Thyroid gland (tissue), 4 donors: ENCODE results near the gene SH2D6. TPM values are rescaled to one million over a fixed set of nuclear protein-coding genes. Genes with fewer than 3 reads are reported as not detected.

Source experiments
- DNase-seq, 2 donors: peaks; one replicate each; pipeline ENCODE4 v3.0.0-alpha.2; 2019
- H3K27ac ChIP-seq, 3 donors: fragments of 200-600 bp; sonication (generic); 1 replicate in 2 of 3; 2 replicates in 1 of 3; pipeline ENCODE4 v1.5.1; 2016 to 2019; ENCODE audit warnings: mild to moderate bottlenecking in 1 of 3, moderate library complexity in 1 of 3
- H3K27me3 ChIP-seq: fragments of 200-600 bp; sonication (generic); one replicate; pipeline ENCODE4 v1.5.1; 2019
- H3K36me3 ChIP-seq, 2 donors: fragments of 200-600 bp; sonication (generic); one replicate each; pipeline ENCODE4 v1.5.1; 2016 to 2019
- H3K4me1 ChIP-seq, 2 donors: fragments of 200-600 bp; sonication (generic); one replicate each; pipeline ENCODE4 v1.5.1; 2017 to 2019
- H3K4me3 ChIP-seq, 3 donors: fragments of 200-600 bp; sonication (generic); replicated peaks in 1 of 3; 1 replicate in 2 of 3; 2 replicates in 1 of 3; pipeline ENCODE4 v1.5.1; 2016; ENCODE audit warnings: mild to moderate bottlenecking in 1 of 3
- H3K9me3 ChIP-seq: fragments of 200-600 bp; sonication (generic); one replicate; pipeline ENCODE4 v1.5.1; 2017
- POLR2A ChIP-seq, 2 donors: fragments of 450-650 bp; IDR thresholded peaks; one replicate each; pipeline ENCODE4 v1.6.1; 2017; ENCODE audit warnings: antibody characterized with exemption in 2 of 2, mild to moderate bottlenecking in 2 of 2, moderate library complexity in 1 of 2
- WGBS, 2 donors: methylation state at CpG; one replicate each; pipeline ENCODE4 v1.1.5; 2017; 5-methylcytosine and 5-hydroxymethylcytosine counted together
- intact Hi-C: fragments of 100-400 bp; cut with DNase I; formaldehyde crosslinking; loops from one replicate; pipeline ENCODE4 v1.15.1; 2023
- total RNA-seq, 4 donors: library from RNA; depleted of rRNA; stranded (reverse); fragments of >200 nt; gene quantifications; one replicate each; pipeline ENCODE4 v1.2.3, GENCODE V29; 2016
- TF ChIP-seq, protein P1 (sequence below), 6 experiments: fragments of 200-600 bp in 3 of 6; fragments of 450-650 bp in 3 of 6; sonication (generic) in 3 of 6; IDR thresholded peaks; one replicate each; pipeline ENCODE4 v1.5.1; 2016 to 2019; ENCODE audit warnings: antibody characterized with exemption in 6 of 6, mild to moderate bottlenecking in 2 of 6, inconsistent platforms in 1 of 6, moderate library complexity in 1 of 6

SH2D6 gene
- total RNA-seq, 4 donors from 2014 or later, result 1.6 to 9.0 (median 4.1) TPM

DNA sequence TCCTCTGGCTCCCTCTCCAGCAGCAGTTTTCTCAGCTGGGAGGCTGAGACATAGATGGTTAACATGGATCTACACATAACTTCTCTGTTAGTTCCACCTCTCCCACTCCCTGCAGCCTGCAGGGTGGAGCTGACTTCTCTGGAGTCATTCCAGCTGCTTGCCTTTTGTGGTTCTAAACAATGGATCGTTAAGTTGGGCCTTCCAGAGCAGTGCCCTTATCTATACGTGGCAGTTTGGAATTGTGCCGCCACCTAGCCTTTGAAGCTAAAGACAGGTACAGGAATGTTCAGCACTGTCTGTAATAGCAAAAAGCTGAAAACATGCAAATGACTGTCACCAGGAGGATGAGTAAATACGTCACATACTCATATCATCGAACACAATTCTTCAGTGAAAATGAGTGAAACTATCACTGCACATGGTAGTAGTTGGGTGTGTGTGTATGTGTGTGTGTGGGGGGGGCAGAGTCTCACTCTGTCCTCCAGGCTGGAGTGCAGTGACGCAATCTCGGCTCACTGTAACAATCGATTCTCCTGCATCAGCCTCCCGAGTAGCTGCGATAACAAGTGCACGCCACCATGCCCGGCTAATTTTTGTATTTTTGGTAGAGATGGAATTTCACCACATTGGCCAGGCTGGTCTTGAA, 50.3 kb downstream of the SH2D6 start:
- H3K27ac ChIP-seq, result no peak overlapping the region
- 78 to 79% methylated on average over 12 of the region's 12 CpGs for WGBS, 2 donors
- TF ChIP-seq POLR2A (IDR thresholded peaks at IDR 0.05), result no peak
- TF ChIP-seq, protein P1, sequence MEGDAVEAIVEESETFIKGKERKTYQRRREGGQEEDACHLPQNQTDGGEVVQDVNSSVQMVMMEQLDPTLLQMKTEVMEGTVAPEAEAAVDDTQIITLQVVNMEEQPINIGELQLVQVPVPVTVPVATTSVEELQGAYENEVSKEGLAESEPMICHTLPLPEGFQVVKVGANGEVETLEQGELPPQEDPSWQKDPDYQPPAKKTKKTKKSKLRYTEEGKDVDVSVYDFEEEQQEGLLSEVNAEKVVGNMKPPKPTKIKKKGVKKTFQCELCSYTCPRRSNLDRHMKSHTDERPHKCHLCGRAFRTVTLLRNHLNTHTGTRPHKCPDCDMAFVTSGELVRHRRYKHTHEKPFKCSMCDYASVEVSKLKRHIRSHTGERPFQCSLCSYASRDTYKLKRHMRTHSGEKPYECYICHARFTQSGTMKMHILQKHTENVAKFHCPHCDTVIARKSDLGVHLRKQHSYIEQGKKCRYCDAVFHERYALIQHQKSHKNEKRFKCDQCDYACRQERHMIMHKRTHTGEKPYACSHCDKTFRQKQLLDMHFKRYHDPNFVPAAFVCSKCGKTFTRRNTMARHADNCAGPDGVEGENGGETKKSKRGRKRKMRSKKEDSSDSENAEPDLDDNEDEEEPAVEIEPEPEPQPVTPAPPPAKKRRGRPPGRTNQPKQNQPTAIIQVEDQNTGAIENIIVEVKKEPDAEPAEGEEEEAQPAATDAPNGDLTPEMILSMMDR (IDR thresholded peaks at IDR 0.05), result no peak
- no peak for DNase-seq
- no peaks in the 10 kb centered on the region for H3K9me3 ChIP-seq
- peaks cover 0 to 3% of the 10 kb centered on the region in 2 donors for H3K4me1 ChIP-seq
- no peaks in the 10 kb centered on the region for H3K36me3 ChIP-seq
- no peak overlapping the region for H3K4me3 ChIP-seq
- intact Hi-C loops, result no loop called here
- H3K27me3 ChIP-seq, result no peaks in the 10 kb centered on the region

DNA sequence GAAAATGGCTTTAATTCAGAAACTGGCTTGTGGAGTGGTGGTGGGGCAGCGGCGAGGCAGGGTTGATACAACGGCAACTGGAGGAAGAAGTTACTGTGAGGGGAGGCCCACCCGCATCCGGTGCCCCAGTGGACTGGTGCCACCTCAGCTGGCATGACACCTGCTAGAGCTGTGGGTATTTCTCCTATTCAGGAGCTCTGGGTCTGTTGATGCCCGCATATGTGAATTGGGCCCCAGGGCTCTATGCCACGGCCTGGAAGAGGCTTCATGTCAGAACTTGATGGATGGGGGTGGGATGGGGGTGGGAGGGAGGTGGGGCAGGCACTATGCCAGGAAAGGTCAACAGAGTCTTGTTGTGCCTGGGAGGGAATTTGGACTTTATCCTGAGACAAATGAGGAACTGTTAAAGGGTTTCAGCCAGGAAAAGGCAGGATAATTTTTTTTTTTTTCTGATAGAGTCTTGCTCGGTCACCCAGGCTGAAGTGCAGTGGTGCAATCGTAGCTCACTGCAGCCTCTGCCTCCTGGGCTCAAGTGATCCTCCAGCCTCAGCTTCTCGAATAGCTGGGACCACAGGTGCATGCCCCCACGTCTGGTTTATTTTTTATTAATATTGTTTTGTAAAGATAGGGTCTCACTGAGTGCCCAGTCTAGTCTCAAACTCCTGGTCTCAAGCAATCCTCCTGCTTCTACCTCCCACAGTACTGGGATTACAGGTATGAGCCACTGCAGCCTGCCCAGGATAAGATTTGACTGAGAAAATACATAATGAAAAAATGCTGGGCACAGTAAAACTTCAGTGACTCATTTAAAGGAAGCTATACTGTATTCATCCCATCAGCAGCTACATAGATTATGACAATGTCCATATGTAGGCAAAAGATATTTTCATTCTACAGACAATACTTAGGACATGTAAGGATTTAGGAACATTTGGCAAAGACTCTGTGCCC, 52.6 kb downstream of the SH2D6 start:
- Histone ChIP-seq H3K4me3 (no peak overlapping the region), H3K27ac (peak overlapping the region in 1 of 3 donors; percentile 8), H3K4me1 (peaks cover 3 to 5% of the 10 kb centered on the region in 2 donors), H3K36me3 (no peaks in the 10 kb centered on the region), H3K9me3 (no peaks in the 10 kb centered on the region), H3K27me3 (no peaks in the 10 kb centered on the region)
- intact Hi-C loops, result no loop called here
- peak; percentile 29 to 34 for DNase-seq
- 58 to 60% methylated on average over 11 of the region's 11 CpGs for WGBS, 2 donors
- TF ChIP-seq, protein P1 (IDR thresholded peaks at IDR 0.05), result no peak
- TF ChIP-seq POLR2A (IDR thresholded peaks at IDR 0.05), result no peak

DNA sequence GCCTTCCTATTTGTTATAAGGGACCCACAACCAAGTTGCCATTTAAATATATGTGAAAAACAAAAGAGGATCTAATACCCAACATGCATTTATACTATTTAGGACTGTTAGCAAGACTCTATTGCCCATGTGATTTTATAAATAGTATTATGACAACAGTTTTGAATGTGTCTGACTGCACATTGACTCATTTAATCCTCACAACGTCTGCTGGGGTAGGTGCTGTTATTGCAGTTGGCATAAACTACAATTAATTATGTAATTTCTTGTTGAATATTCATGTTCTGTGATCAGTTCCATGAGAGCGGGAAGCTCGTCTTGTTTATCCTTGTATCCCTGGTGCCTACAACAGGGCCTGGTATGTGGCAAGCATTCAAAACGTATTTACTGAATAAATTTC, 53.7 kb downstream of the SH2D6 start:
- no peaks in the 10 kb centered on the region for H3K9me3 ChIP-seq
- H3K27me3 ChIP-seq, result no peaks in the 10 kb centered on the region
- no peak for TF ChIP-seq POLR2A (IDR thresholded peaks at IDR 0.05)
- intact Hi-C loops, result no loop called here
- no peak overlapping the region for H3K27ac ChIP-seq
- no peak for DNase-seq
- no peaks in the 10 kb centered on the region for H3K36me3 ChIP-seq
- peaks cover 3 to 5% of the 10 kb centered on the region in 2 donors for H3K4me1 ChIP-seq
- no peak overlapping the region for H3K4me3 ChIP-seq
- 95 to 96% methylated on average over 4 of the region's 4 CpGs for WGBS, 2 donors

DNA sequence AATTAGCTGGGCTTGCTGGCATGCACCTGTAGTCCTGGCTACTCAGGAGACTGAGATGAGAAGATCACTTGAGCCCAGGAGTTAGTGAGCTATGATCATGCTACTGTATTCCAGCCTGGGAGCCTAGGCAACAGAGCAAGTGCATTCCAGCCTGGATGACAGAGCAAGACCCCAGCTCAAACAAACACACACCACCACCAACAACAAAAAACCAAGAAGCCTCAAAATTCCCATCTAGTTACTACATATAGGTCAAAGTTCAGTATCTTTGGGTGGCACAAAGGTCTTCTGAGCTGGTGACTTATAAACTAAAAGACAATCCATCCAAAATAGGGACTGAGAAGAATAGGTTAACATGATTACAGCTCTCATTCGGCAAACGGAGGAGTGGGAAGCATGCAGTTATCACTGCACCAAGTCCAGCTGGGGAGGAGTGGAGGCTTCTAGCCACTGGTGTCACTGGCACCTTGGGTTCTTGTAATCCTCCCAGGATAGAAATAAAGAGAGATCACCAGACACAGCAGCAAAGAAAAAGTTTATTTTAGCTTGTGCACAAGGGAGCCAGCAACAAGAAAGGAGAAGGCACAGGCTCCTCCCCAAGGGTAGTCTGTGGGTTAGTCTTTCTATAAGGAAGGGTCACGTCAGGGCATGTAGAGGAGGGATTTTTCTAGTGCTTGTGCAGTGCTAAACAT, 57.4 kb downstream of the SH2D6 start:
- Histone ChIP-seq H3K9me3 (no peaks in the 10 kb centered on the region), H3K4me3 (no peak overlapping the region), H3K36me3 (no peaks in the 10 kb centered on the region), H3K27ac (no peak overlapping the region), H3K4me1 (peaks cover 3 to 5% of the 10 kb centered on the region in 2 donors), H3K27me3 (no peaks in the 10 kb centered on the region)
- no peak for DNase-seq
- intact Hi-C loops, result no loop called here
- WGBS, 2 donors, result 44 to 65% methylated on average over 3 of the region's 3 CpGs
- TF ChIP-seq, protein P1 (IDR thresholded peaks at IDR 0.05), result no peak
- TF ChIP-seq POLR2A (IDR thresholded peaks at IDR 0.05), result no peak

DNA sequence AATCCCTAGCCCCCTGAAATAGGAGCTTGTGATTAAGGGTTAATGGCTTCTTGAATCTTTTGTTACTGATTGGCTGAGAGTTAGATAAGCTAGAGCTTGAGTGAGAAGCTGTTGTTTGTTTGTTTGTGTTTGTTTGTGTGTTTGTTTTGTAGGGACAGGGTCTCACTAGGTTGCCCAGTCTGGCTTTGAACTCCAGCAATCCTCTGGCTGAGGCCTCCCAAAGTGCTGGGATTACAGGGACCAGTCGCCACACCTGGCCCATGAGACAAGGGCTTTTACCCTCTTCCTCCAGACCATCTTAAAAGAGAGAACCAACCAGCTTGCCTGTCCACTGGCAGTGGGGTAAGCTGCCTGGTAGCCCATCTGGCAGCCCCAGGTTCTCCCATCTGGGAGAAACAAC, 58.1 kb downstream of the SH2D6 start:
- TF ChIP-seq, protein P1 (IDR thresholded peaks at IDR 0.05), result no peak
- TF ChIP-seq POLR2A (IDR thresholded peaks at IDR 0.05), result no peak
- H3K4me3 ChIP-seq, result no peak overlapping the region
- H3K9me3 ChIP-seq, result no peaks in the 10 kb centered on the region
- no peaks in the 10 kb centered on the region for H3K36me3 ChIP-seq
- no peaks in the 10 kb centered on the region for H3K27me3 ChIP-seq
- peaks cover 0 to 5% of the 10 kb centered on the region in 2 donors for H3K4me1 ChIP-seq
- intact Hi-C loops, result no loop called here
- 30 to 100% methylated on average over 1 of the region's 1 CpG for WGBS, 2 donors
- H3K27ac ChIP-seq, result no peak overlapping the region
- DNase-seq, result no peak
